HG02798 (cell line): ENCODE results near the gene PYGB.
"Not testable (repeated sequence)": the region's sequence is repeated elsewhere in the genome, so short reads cannot be mapped to it uniquely, and the experiment has no call there.

Experiments used
- ATAC-seq: cut with Tn5 transposase; IDR thresholded peaks from one replicate; pipeline ENCODE4 v1.9.1; 2021; ENCODE audit warnings: mild to moderate bottlenecking; ENCODE audit not compliant: unreplicated experiment, poor library complexity

Gene PYGB

DNA sequence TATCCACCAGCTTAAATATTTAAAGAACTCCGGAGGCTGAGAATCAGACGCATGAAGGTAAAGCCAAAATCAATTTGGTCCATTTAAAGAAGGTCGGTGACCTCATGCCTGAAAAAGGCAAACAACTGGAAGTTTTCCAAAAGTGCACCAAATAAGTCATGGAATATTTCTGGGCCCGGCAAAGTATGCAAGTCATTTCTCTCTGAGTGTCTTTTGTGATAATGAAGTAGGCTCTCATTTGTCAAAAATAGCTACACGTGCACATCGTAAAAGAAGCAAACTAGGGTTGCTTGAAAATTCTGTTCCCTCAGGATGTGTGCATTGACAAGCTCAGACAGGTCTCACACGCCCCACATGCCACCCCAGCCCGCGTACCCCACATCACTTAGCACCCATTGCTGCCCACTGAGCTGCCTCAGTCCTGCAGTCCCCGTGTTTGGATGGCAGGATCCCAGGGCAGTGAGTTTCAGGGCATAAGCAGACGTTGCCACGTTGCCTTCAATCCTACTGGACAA is 20.5 kb upstream of the PYGB start:
- no peak for ATAC-seq

DNA sequence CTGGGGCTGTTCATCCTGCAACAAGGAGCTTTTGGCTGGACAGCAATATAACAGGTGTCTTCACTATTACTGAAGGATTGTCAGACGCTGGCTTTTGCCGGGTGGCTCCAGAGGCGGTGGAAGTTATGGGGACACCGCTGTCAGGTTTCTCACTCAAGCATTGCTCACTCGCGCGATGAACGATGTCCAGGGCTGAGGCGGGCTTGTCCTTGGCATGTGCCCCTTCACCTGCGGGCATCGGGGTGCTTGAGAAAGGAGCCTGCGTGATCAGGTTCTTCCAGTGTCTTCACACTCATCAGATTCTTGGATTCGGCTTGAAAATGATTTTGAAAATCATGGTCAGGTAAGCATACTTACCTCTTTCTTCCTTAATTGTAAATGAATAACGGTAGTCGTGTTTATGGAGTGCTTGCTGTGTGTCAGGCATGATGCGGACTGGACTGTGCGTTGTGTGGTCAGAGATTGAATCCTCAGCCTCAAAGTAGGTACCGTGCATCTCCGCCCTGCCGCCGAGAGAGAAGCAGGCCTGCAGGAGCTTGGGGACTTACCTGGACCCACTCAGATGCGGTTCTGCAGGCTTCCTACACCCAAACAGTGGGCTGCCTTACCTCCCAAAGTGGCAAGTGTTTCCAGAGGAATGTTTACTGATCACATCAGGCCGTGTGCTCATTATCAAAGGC is 18.3 kb upstream of the PYGB start:
- no peak for ATAC-seq

DNA sequence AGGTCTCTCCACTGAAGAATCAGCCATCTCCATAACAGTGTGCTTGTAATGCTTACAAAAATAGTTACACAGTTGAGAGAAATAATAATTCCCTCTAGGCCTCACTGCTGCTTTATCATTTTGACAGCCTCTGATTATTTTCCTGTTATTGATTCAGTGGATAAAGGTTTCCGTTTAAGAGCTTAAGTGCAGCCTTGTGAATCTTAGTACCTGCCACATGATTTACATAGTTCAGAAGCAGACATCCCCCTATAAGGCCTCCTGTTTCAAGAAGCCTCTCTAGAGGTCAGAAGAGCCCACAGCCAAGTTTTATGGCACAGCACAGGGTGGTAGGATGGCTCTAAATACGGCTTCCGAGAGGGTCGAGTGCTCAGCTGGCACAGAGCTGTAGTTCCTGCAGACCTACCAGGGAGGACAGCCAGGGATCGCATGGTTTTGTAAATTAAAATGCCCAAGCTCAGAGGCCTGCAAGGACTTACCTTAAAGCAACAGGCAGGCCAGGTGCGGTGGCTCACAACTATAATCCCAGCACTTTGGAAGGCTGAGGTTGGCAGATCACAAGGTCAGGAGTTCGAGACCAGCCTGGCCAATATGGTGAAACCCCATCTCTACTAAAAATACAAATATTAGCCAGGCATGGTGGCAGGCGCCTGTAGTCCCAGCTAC is 17.6 kb upstream of the PYGB start:
- ATAC-seq, result peak; percentile 87

DNA sequence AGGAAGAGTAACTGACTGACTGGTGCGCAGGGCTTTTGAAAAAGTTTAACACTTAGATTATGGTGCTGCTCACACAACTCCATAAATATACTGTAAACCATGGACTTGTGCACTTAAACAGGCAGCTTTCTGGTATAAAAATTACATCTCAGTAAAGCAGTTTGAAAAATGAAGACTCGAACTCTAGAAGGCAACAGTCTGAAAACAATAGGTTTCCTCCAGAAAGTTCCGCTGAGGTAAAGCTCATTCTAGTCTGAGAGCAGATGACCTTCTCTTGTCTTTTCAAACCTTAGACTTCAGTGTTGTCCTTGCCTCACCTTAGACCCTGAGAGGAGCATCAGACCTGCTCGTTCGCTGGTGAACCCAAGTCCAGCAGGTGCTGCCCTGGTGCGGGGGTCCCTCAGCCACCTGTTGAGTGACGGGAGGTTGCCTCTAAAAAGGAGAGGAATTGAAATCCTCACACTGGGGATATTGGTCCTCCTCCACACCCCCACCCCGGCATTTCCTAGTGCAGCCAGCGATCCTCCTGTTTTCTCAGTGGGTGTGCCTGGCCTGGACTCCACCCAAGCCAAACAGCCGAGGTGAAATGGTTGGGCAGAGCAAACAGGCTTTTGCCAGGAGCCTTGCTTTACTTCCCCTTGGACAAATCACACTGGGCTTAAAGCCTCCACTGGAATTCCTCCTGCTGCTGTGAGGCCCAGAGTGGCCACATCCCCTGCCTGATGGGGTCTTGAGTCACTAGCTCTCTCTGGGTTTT is 14.7 kb upstream of the PYGB start:
- ATAC-seq, result no peak

DNA sequence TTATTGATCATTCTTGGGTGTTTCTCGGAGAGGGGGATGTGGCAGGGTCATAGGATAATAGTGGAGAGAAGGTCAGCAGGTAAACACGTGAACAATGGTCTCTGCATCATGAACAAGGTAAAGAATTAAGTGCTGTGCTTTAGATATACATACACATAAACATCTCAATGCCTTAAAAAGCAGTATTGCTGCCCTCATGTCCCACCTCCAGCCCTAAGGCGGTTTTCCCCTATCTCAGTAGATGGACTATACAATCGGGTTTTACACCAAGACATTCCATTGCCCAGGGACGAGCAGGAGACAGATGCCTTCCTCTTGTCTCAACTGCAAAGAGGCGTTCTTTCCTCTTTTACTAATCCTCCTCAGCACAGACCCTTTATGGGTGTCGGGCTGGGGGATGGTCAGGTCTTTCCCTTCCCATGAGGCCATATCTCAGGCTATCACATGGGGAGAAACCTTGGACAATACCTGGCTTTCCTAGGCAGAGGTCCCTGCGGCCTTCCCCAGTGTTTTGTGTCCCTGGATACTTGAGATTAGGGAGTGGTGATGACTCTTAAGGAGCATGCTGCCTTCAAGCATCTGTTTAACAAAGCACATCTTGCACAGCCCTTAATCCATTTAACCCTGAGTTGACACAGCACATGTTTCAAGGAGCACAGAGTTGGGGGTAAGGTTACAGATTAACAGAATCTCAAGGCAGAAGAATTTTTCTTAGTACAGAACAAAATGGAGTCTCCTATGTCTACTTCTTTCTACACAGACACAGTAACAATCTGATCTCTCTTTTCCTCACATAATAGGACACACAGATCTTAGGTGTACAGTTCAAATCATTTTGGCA is 13.7 kb upstream of the PYGB start:
- not testable (repeated sequence) for ATAC-seq

DNA sequence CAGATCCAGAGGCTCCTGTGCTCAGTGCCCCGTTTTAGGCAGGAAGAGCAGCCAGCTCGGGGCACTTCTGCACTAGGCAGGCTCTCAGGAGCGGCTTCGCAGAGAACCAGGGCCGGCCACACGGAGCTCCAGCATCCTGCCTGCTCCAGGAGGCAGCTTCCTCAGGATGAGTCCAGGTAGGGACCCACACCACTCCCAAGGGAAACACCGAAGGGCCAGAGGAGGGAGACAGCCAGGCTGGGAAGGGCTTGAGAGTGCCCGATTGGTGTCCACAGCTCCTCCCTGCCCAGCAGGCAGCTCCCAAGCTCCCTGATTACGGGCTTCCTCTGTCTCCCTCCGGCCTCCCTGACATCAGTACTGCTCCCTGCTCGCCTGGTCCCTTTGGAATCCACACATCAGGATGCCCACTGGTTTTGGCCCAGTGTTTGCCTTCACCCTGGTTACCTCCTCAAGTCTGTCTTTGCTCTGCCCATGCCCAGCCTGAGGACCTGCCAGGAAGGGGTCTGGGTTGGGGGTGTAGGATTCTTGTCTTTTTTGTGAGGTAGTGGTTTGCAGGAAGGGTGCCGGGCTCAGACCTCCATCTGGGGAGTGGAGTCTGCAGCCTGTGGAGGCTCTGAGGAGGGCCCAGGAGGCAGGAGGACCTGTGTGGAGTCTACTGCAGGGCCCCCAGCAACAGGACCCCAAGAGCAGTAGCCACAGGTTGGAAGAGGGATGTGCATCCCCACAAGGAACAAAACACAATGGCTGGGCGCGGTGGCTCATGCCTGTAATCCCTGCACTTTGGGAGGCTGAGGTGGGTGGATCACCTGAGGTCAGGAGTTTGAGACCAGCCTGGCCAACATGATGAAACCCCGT is 11.2 kb upstream of the PYGB start:
- ATAC-seq, result no peak

DNA sequence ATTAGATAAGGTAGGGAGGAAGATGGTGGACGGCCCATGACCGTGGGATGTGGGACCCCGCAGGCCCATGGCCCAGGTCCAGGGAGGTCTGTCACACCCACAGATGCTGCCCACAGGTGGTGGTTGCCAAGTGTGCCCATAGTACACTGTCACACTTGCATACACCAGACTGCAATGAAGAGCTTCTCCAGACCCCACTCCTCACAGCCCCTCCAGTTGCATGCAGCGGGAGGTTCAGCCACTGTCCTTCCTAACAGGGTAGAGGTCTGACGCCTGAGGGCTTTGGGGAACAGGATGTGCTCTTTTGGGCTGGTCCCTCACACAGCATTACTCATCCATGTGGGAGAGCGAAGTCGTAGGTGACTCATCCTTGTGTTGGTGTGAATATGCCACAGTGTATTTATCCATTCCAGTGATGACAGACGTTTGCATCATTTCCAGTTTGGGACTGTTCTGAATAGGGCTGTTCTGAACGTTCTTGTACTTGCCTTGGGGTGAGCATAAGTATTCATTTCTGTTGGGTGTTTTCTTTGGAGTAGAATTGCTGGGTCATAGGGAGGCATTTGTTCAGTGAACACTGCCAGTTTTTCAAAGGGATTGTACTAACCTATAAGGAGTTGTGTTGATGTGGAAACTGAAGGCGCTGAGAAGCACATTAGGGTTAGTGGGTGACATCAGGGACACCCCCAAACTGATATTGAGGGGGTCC is 10.1 kb upstream of the PYGB start:
- ATAC-seq, result peak; percentile 69

DNA sequence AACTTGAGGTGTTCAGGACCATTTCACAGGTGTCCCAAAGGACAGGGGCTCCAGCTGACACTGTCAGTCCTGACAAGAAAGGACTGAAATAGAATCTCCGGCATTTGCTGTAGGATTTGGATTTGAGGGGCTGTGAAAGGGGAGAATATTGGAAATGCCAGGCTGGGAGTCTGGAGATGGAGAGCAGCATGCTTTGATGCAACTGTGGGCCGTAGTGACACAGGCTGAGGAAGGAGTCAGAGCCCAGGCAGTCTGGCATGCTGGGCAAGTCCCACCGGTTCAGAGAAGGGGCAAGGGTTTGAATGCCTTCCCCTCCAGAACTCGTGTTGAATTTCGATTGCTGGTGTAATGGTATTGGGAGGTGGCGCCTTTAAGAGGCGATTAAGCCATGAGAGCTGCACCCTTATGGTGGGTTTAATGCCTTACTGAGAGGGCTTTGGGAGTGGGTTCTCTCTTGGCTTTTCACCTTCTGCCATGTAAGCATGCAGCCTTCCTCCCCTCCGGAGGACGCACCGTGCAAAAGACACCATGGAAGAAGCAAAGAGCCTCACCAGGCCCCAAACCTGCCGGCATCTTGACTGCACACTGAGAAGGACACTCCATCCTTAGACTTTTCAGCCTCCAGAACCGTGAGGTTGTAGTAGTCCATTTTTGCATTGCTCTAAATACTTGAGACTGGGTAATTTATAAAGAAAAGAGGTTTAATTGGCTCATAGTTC is 9.4 kb upstream of the PYGB start:
- no peak for ATAC-seq

DNA sequence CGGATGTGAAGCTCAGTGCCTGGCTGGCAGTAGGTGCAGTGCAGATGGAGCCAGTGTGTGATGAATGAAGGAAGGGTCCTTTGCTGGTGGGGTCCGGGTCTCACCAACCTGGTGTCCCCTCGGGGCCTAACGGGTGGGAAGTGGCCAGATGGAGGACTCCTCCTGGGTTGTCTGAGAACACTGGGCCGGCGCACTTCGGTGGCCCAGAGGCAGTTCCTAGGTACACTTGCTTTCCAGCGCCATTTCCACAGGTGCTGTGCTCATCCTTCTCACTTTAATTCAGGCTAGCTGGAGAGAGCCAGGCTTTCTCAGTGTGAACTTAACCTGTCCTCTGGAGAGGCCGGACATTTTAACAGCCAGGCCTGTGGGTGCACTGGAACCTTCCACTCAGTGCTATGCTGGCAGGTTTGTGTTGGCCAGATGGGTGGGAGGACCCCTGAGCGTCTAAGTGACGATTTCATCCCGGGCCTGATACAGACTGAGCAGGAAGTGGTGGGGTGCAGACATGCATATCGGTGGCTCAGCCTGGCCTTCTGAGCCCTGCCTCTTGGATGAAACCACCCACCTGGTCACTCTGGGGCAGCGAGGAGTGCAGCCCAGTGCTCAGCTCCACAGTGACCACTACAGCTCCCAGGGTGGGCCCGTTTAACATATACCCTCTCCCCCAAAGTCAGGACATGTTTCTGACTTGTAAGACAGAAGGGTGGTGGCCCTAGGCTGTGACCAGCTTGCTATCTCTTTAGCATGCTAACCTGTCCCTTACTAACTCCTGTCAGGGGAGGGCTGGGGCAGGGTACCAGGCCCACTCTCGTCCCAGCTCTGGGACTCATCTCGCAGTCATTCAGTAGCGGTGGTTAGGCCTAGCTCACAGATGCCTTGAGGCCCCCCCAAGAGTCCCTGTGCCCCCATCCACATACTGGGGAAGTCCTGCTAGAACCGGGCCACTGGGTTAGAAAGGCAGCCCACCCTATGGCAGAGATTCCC is 8.2 kb upstream of the PYGB start:
- no peak for ATAC-seq

DNA sequence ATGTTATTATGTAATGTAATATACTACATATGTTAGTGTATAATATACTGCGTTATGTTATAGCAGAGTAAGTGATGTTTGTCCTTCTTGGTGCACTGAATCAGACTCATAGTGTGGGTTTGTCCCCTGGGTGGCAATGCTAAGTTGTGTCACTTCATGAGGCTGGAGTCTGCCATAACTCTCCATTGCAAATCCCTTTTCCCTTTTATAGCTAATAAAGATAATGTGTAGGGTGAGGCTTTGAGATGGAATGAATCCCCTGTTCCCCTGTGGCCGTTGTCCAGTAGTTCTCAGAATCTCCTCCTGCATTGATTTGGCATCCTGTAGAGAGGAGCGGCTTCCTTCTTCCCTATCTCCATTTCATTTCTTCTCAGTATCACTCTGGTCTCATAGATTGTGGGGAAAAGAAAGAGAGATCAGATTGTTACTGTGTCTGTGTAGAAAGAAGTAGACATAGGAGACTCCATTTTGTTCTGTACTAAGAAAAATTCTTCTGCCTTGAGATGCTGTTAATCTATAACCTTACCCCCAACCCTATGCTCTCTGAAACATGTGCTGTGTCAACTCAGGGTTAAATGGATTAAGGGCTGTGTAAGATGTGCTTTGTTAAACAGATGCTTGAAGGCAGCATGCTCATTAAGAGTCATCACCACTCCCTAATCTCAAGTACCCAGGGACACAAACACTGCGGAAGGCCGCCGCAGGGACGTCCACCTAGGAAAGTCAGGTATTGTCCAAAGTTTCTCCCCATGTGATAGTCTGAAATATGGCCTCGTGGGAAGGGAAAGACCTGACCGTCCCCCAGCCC is 6.8 kb upstream of the PYGB start:
- not testable (repeated sequence) for ATAC-seq

DNA sequence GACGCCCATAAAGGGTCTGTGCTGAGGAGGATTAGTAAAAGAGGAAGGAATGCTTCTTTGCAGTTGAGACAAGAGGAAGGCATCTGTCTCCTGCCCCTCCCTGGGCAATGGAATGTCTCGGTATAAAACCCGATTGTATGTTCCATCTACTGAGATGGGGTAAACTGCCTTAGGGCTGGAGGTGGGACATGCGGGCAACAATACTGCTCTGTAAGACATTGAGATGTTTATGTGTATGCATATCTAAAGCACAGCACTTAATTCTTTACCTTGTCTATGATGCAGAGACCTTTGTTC is 6.3 kb upstream of the PYGB start:
- ATAC-seq, result not testable (repeated sequence)

DNA sequence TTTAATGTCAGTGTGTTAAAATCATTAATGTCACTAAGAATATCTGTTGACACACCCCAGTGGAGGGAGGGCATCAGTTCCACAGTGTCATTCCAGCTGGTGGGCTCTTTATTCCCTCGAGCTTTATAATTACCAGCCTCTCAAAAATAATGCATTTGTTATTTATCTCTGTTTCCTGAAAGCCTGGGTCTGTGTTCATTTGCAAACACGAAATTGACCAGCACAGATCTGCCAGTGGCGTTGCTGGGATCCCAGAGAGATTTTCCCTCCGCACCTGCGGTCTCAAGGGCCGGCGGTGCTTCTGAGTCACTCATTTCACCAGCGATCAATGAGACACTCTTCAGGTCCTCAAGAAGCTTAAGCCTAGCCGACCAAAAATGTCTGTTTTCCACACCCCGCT is 5.7 kb upstream of the PYGB start:
- no peak for ATAC-seq

DNA sequence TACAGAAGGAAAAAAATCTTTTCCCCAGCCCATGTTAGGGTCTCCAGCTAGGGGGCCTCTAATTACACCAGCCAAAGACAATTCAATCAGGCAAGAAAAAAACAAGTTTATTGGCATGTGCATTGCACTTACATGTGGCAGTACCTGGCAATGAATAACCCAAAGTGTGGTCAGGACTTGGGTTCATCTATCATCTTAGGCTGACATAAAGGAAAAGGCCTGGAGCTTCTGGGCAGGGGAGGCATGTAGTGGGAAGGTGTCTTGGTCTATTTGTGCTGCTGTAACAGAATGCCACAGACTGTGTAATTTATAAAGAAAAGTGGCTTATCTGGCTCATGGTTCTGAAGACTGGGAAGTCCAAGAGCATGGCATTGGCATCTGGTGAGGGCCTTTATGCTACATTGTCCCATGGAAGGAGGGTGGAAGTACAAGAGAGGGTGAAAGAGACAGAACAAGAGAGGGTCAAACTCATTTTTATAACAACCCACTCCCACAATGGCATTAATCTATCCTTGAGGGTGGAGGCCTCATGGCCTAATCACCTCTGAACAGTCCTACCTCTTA is 4.4 kb upstream of the PYGB start:
- ATAC-seq, result no peak

DNA sequence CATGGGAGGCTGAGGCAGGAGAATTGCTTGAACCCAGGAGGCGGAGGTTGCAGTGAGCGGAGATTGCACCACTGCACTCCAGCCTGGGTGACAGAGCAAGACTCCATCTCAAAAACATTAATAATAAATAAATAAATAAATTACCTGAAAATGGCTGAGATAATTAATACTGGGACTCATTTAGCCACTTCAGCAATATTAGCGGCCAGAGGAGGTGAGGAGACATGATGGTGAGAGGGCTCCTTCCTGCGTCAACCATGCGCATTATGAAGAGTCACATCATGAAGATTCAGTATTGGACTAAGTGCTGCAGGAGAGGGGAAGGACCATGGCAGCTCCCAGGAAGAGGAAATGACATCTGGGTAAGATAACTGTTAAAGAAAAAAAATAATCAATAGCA is 2.9 kb upstream of the PYGB start:
- ATAC-seq, result no peak

DNA sequence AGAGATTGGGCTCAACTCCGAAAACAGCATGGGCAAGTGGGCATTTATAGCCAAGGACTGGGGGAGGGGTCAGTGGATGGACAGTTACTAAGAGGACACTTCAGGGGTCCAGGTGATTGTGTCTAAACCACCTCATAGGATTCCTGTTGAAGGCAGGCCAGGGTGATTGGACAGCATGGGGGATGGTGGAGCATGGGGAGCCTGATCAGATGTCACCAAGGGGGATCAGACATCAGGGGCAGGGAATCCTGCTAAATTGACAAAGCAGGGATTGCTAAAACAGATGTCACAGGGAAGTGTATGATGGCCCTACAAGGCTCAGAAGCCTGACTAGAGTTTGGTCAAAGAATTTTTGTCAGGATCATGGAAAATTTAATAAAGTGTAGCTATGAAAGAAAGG is 2.4 kb upstream of the PYGB start:
- ATAC-seq, result no peak
